Lower leg skin (tissue), 3 donors: ENCODE measurements around the gene CCDC82.

Source experiments
- POLR2A ChIP-seq, 2 donors: fragments of 450-650 bp; IDR thresholded peaks; one replicate each; pipeline ENCODE4 v1.6.1; 2016 to 2017; ENCODE audit warnings: antibody characterized with exemption in 2 of 2, mild to moderate bottlenecking in 1 of 2, moderate library complexity in 1 of 2
- TF ChIP-seq, protein P1 (sequence below), 3 donors: fragments of 450-650 bp; IDR thresholded peaks; one replicate each; pipeline ENCODE4 v1.5.1; 2016; ENCODE audit warnings: antibody characterized with exemption in 3 of 3, mild to moderate bottlenecking in 3 of 3, moderate library complexity in 2 of 3

DNA sequence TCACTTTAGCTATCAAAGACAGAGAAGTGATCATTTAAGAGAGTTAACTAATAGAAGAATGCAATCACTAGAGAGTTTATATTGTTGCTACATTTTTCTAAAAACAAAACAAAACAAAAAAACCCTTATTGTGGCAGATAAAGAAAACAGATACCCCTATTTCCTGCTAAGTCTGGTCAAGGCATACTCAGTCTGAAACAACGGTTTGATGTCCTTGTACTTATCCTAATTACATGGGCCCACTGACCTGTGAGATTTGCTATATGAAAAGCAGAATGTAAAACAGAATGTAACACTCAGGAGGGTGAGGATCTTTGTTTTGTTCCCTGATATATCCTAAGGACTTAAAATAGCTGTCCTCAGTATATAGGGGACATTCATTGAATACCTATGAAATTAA, 71.3 kb downstream of the CCDC82 start:
- no peak for TF ChIP-seq POLR2A (IDR thresholded peaks at IDR 0.05)
- TF ChIP-seq, protein P1, sequence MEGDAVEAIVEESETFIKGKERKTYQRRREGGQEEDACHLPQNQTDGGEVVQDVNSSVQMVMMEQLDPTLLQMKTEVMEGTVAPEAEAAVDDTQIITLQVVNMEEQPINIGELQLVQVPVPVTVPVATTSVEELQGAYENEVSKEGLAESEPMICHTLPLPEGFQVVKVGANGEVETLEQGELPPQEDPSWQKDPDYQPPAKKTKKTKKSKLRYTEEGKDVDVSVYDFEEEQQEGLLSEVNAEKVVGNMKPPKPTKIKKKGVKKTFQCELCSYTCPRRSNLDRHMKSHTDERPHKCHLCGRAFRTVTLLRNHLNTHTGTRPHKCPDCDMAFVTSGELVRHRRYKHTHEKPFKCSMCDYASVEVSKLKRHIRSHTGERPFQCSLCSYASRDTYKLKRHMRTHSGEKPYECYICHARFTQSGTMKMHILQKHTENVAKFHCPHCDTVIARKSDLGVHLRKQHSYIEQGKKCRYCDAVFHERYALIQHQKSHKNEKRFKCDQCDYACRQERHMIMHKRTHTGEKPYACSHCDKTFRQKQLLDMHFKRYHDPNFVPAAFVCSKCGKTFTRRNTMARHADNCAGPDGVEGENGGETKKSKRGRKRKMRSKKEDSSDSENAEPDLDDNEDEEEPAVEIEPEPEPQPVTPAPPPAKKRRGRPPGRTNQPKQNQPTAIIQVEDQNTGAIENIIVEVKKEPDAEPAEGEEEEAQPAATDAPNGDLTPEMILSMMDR (IDR thresholded peaks at IDR 0.05) = no peak
